Activated T-helper 1 cell treated with Interleukin-2 at 50 U/mL for 16 hours (primary cell): ENCODE measurements around the gene UNC5A.

Source experiments
- DNase-seq: peaks from one replicate; pipeline ENCODE4 v3.0.0-alpha.2; 2020; ENCODE audit warnings: low read depth

UNC5A gene

GRCh38 chr5:176800024-176800423 lies 10.3 kb upstream of the UNC5A start:
- no peak for DNase-seq

GRCh38 chr5:176802116-176802784 lies 8.1 kb upstream of the UNC5A start:
- DNase-seq: no peak

- DNase-seq: no peak
Measured at GRCh38 chr5:176803068-176803942, 7.1 kb upstream of the UNC5A start.

GRCh38 chr5:176803943-176804498 lies 6.3 kb upstream of the UNC5A start:
- DNase-seq: no peak

GRCh38 chr5:176806137-176806536 lies 4.2 kb upstream of the UNC5A start:
- no peak for DNase-seq

GRCh38 chr5:176809544-176810080 lies 747 bp upstream of the UNC5A start:
- DNase-seq: no peak

GRCh38 chr5:176810687-176811501 lies 535 bp downstream of the UNC5A start:
- DNase-seq: no peak

- no peak for DNase-seq
Measured at GRCh38 chr5:176812269-176813259, 2.2 kb downstream of the UNC5A start.

- DNase-seq: no peak
Measured at GRCh38 chr5:176813587-176814312, 3.4 kb downstream of the UNC5A start.

GRCh38 chr5:176814313-176814685 lies 3.9 kb downstream of the UNC5A start:
- DNase-seq: no peak

- DNase-seq: no peak
Measured at GRCh38 chr5:176814836-176815438, 4.6 kb downstream of the UNC5A start.

GRCh38 chr5:176816043-176816745 lies 5.8 kb downstream of the UNC5A start:
- DNase-seq: no peak

GRCh38 chr5:176816791-176817347 lies 6.5 kb downstream of the UNC5A start:
- no peak for DNase-seq

- DNase-seq: no peak
Measured at GRCh38 chr5:176817369-176817840, 7.0 kb downstream of the UNC5A start.

- DNase-seq: no peak
Measured at GRCh38 chr5:176817841-176818377, 7.5 kb downstream of the UNC5A start.

GRCh38 chr5:176818391-176819098 lies 8.2 kb downstream of the UNC5A start:
- DNase-seq: no peak

GRCh38 chr5:176819476-176819875 lies 9.1 kb downstream of the UNC5A start:
- no peak for DNase-seq

- no peak for DNase-seq
Measured at GRCh38 chr5:176820937-176821336, 10.6 kb downstream of the UNC5A start.
